Measurements from ENCODE around the gene FAM78B. TPM values are rescaled to one million over a fixed set of nuclear protein-coding genes. Genes with fewer than 3 reads are reported as not detected.

Gene FAM78B
- total RNA-seq, result 4.1 TPM

- peak; percentile 82 to 86 for DNase-seq (ENCODE audit: low spot score in 2 of 2)
- FAIRE-seq, result no peak
These were observed at the start of gene FAM78B for GRCh38 chr1:166166698-166167571. TSS of gene FAM78B (minus strand) at chr1:166167001. CDS start at chr1:166166248, 753 bp downstream.

GRCh38 chr1:166202546-166202945 lies 35.7 kb upstream of the FAM78B start:
- no peak for FAIRE-seq
- no peak for DNase-seq (ENCODE audit: low spot score in 2 of 2)

GRCh38 chr1:166200743-166201142 lies 33.9 kb upstream of the FAM78B start:
- no peak for DNase-seq (ENCODE audit: low spot score in 2 of 2)
- no peak for FAIRE-seq

- no peak for DNase-seq (ENCODE audit: low spot score in 2 of 2)
- no peak for FAIRE-seq
These were observed 30.8 kb upstream of the FAM78B start for GRCh38 chr1:166197597-166197996.

- DNase-seq (ENCODE audit: low spot score in 2 of 2), result no peak
- no peak for FAIRE-seq
These were observed 30.3 kb upstream of the FAM78B start for GRCh38 chr1:166197141-166197540.

- FAIRE-seq, result no peak
- no peak for DNase-seq (ENCODE audit: low spot score in 2 of 2)
These were observed 26.4 kb upstream of the FAM78B start for GRCh38 chr1:166193057-166193698.

GRCh38 chr1:166190400-166190799 lies 23.6 kb upstream of the FAM78B start:
- DNase-seq (ENCODE audit: low spot score in 2 of 2), result no peak
- FAIRE-seq, result no peak

- FAIRE-seq (no peak), DNase-seq (ENCODE audit: low spot score in 2 of 2) (no peak)
These were observed 22.3 kb upstream of the FAM78B start for GRCh38 chr1:166189126-166189525.

- DNase-seq (ENCODE audit: low spot score in 2 of 2) (no peak), FAIRE-seq (no peak)
These were observed 18.7 kb upstream of the FAM78B start for GRCh38 chr1:166185526-166185925.

GRCh38 chr1:166184897-166185296 lies 18.1 kb upstream of the FAM78B start:
- no peak for FAIRE-seq

GRCh38 chr1:166184012-166184411 lies 17.2 kb upstream of the FAM78B start:
- no peak for DNase-seq (ENCODE audit: low spot score in 2 of 2)
- FAIRE-seq, result no peak

More at GRCh38 chr1:166184897-166185296, 18.1 kb upstream of the FAM78B start:
- peak in 1 of 2 donors; percentile 12 for DNase-seq (ENCODE audit: low spot score in 2 of 2)

- no peak for FAIRE-seq
- no peak for DNase-seq (ENCODE audit: low spot score in 2 of 2)
These were observed 15.5 kb upstream of the FAM78B start for GRCh38 chr1:166182281-166182680.

- FAIRE-seq, result no peak
- no peak for DNase-seq (ENCODE audit: low spot score in 2 of 2)
These were observed 9.6 kb upstream of the FAM78B start for GRCh38 chr1:166176416-166176815.

- FAIRE-seq (no peak), DNase-seq (ENCODE audit: low spot score in 2 of 2) (no peak)
These were observed 8.2 kb upstream of the FAM78B start for GRCh38 chr1:166175032-166175431.

GRCh38 chr1:166174108-166174507 lies 7.3 kb upstream of the FAM78B start:
- DNase-seq (ENCODE audit: low spot score in 2 of 2), result no peak
- no peak for FAIRE-seq

- FAIRE-seq, result no peak
- DNase-seq (ENCODE audit: low spot score in 2 of 2), result no peak
These were observed 5.3 kb upstream of the FAM78B start for GRCh38 chr1:166172106-166172505.

- FAIRE-seq, result no peak
- DNase-seq (ENCODE audit: low spot score in 2 of 2), result no peak
These were observed 3.9 kb upstream of the FAM78B start for GRCh38 chr1:166170726-166171125.

- FAIRE-seq (no peak), DNase-seq (ENCODE audit: low spot score in 2 of 2) (no peak)
These were observed 3.3 kb upstream of the FAM78B start for GRCh38 chr1:166170075-166170474.

GRCh38 chr1:166169182-166169581 lies 2.4 kb upstream of the FAM78B start:
- DNase-seq (ENCODE audit: low spot score in 2 of 2) (no peak), FAIRE-seq (no peak)

GRCh38 chr1:166167572-166167925 lies 748 bp upstream of the FAM78B start:
- DNase-seq (ENCODE audit: low spot score in 2 of 2), result no peak
- no peak for FAIRE-seq

- no peak for DNase-seq (ENCODE audit: low spot score in 2 of 2)
- no peak for FAIRE-seq
These were observed 488 bp downstream of the FAM78B start for GRCh38 chr1:166166329-166166697.
